Endothelial cell of umbilical vein (primary cell): ENCODE data around the gene TLE1.

Experiments used
- EZH2 ChIP-seq: IDR thresholded peaks from 2 replicates; pipeline ENCODE4 v1.6.1; 2012; ENCODE audit warnings: borderline replicate concordance, low read depth, mild to moderate bottlenecking, moderate library complexity, low read length, inconsistent platforms; ENCODE audit not compliant: severe bottlenecking
- FOS ChIP-seq: IDR thresholded peaks from 2 replicates; pipeline ENCODE4 v1.6.1; 2011; ENCODE audit warnings: mild to moderate bottlenecking, low read length, moderate library complexity, borderline replicate concordance; ENCODE audit not compliant: insufficient read depth
- GATA2 ChIP-seq: IDR thresholded peaks from 2 replicates; pipeline ENCODE4 v1.7.0; 2011; ENCODE audit warnings: low read depth, mild to moderate bottlenecking, moderate library complexity, mixed read lengths, low read length; ENCODE audit not compliant: insufficient read length, insufficient read depth
- JUN ChIP-seq: IDR thresholded peaks from 2 replicates; pipeline ENCODE4 v1.6.1; 2011; ENCODE audit warnings: borderline replicate concordance, low read depth; ENCODE audit not compliant: insufficient read length, insufficient read depth
- MYC ChIP-seq: IDR thresholded peaks from one replicate; pipeline ENCODE4 v1.6.1; 2011; ENCODE audit warnings: mild to moderate bottlenecking, low read depth, low read length
- POLR2A ChIP-seq: IDR thresholded peaks from 2 replicates; pipeline ENCODE4 v1.6.1; 2012; ENCODE audit warnings: low read depth, mild to moderate bottlenecking, control low read depth, low read length
- POLR2AphosphoS5 ChIP-seq: IDR thresholded peaks from 2 replicates; pipeline ENCODE4 v1.6.1; 2012; ENCODE audit warnings: low read depth, mild to moderate bottlenecking, control low read depth, low read length, moderate library complexity; ENCODE audit not compliant: insufficient read depth
- TF ChIP-seq, protein P1 (sequence below), 2 donors: IDR thresholded peaks; 1 replicate in 1 of 2; 2 replicates in 1 of 2; pipeline ENCODE4 v1.5.1; 2011; ENCODE audit warnings: low read length in 2 of 2, mild to moderate bottlenecking in 2 of 2, moderate library complexity in 2 of 2, control low read depth in 1 of 2, inconsistent platforms in 1 of 2, low read depth in 1 of 2; ENCODE audit not compliant: insufficient read depth in 1 of 2; ENCODE audit errors: extremely low read depth in 1 of 2
- TF ChIP-seq, protein P2 (sequence below): IDR thresholded peaks from 2 replicates; pipeline ENCODE4 v1.6.1; 2011; ENCODE audit not compliant: insufficient read depth, insufficient read length

DNA sequence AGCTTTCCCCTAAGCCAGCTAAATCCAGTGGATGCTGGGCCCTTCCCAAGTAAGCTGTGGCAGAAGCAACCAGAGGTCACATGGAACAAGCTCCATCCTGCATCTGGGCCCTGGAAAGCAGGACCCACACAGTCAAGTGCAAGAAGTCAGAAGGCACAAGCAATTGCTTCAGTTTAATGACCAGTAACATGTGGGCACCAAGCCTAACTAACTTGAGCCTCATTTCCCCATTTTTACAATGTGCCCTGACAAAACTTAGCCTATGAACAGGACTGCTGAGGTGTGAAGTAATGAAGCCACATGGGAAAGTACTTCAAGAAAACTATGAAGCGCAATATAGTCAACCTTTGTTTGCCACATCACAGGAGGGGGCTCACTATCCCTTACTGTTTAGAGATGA is 90.5 kb downstream of the TLE1 start:
- TF ChIP-seq, protein P1, sequence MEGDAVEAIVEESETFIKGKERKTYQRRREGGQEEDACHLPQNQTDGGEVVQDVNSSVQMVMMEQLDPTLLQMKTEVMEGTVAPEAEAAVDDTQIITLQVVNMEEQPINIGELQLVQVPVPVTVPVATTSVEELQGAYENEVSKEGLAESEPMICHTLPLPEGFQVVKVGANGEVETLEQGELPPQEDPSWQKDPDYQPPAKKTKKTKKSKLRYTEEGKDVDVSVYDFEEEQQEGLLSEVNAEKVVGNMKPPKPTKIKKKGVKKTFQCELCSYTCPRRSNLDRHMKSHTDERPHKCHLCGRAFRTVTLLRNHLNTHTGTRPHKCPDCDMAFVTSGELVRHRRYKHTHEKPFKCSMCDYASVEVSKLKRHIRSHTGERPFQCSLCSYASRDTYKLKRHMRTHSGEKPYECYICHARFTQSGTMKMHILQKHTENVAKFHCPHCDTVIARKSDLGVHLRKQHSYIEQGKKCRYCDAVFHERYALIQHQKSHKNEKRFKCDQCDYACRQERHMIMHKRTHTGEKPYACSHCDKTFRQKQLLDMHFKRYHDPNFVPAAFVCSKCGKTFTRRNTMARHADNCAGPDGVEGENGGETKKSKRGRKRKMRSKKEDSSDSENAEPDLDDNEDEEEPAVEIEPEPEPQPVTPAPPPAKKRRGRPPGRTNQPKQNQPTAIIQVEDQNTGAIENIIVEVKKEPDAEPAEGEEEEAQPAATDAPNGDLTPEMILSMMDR (IDR thresholded peaks at IDR 0.05; ENCODE audit: extremely low read depth in 1 of 2, insufficient read depth in 1 of 2, low read depth in 1 of 2, low read length in 2 of 2), result no peak
- TF ChIP-seq MYC (no peak), POLR2AphosphoS5 (no peak), POLR2A (no peak), EZH2 (no peak), JUN (no peak), FOS (no peak), GATA2 (no peak)
- TF ChIP-seq, protein P2, sequence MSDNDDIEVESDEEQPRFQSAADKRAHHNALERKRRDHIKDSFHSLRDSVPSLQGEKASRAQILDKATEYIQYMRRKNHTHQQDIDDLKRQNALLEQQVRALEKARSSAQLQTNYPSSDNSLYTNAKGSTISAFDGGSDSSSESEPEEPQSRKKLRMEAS, result no peak
